Measurements from ENCODE around the gene C19orf67. TPM values are rescaled to one million over a fixed set of nuclear protein-coding genes. Genes with fewer than 3 reads are reported as not detected.
A peak's percentile ranks its signal among the peaks of the same experiment; 100 is the strongest.

Gene C19orf67
- total RNA-seq, 1 experiment from 2014 or later: 0.39 TPM

- H3K14ac ChIP-seq (ENCODE audit: insufficient read depth, low read length): peak within 1 kb of the TSS; percentile 42
- no peaks in the 10 kb centered on the region for H3K79me2 ChIP-seq (ENCODE audit: insufficient read depth, low read length)
- no peak within 1 kb of the TSS for H2BK20ac ChIP-seq (ENCODE audit: low read depth, low read length, poor library complexity, severe bottlenecking)
- no peaks in the 10 kb centered on the region; a peak in 1 of 7 replicates for H3K36me3 Mint-ChIP-seq (ENCODE audit: insufficient read depth in 1 of 3, low read depth in 3 of 3)
- no peaks in the 10 kb centered on the region for H4K20me1 ChIP-seq (ENCODE audit: control insufficient read depth, insufficient read depth, insufficient read length)
- H3K4me1 ChIP-seq (ENCODE audit: insufficient read depth, low read length): no peaks in the 10 kb centered on the region
- no peak within 1 kb of the TSS for H4K8ac ChIP-seq (replicated peaks; ENCODE audit: insufficient read length, low read depth, low read length)
- H3K23me2 ChIP-seq (ENCODE audit: insufficient read length, low read depth, low read length, poor library complexity, severe bottlenecking): peaks cover 13% of the 10 kb centered on the region
- no peaks in the 10 kb centered on the region for H3K27me3 ChIP-seq (ENCODE audit: insufficient read depth, low read length)
- peak within 1 kb of the TSS; percentile 32 for H3K9ac ChIP-seq (ENCODE audit: extremely low read depth, insufficient read length, low read length)
- H2BK120ac ChIP-seq (ENCODE audit: low read depth, low read length, poor library complexity, severe bottlenecking): no peak within 1 kb of the TSS
- WGBS (ENCODE audit: extremely low coverage, insufficient read length, low lambda C conversion rate): no CpG with 5 or more reads among the region's 63 CpGs
- no peaks in the 10 kb centered on the region for H3K9me3 ChIP-seq (ENCODE audit: control insufficient read depth, low read depth, low read length)
- no peak within 1 kb of the TSS for H3K27ac ChIP-seq (ENCODE audit: insufficient read length, low read depth, low read length)
- no peaks in the 10 kb centered on the region for H3K9me3 Mint-ChIP-seq
- H3K4me3 Mint-ChIP-seq: peak within 1 kb of the TSS; percentile 76 to 88
- no peaks in the 10 kb centered on the region for H3K79me1 ChIP-seq (ENCODE audit: insufficient read depth, low read depth, low read length, poor library complexity, severe bottlenecking)
- H2AK5ac ChIP-seq (ENCODE audit: insufficient read length, low read length): no peak within 1 kb of the TSS
- no peak within 1 kb of the TSS for H3K4ac ChIP-seq (ENCODE audit: low read depth, low read length)
- no peak within 1 kb of the TSS for H3K56ac ChIP-seq (ENCODE audit: insufficient read length, low read depth, low read length)
- H4K5ac ChIP-seq (ENCODE audit: insufficient read length, low read depth, low read length): no peak within 1 kb of the TSS
- H2BK5ac ChIP-seq (ENCODE audit: insufficient read length, low read length): no peak within 1 kb of the TSS
- no peak within 1 kb of the TSS for H3T11ph ChIP-seq (ENCODE audit: low read length)
- DNase-seq: peak; percentile 77
- TF ChIP-seq CTCF (conservative IDR thresholded peaks at IDR 0.05): peak; percentile 74
- peaks cover 24% of the 10 kb centered on the region for H3K27me3 Mint-ChIP-seq (ENCODE audit: low read depth)
- H3K18ac ChIP-seq (ENCODE audit: insufficient read length, low read depth, low read length): peak within 1 kb of the TSS; percentile 52
- H2AFZ ChIP-seq (ENCODE audit: low read length): no peak within 1 kb of the TSS
- no peak within 1 kb of the TSS for H4K91ac ChIP-seq (ENCODE audit: insufficient read length, low read depth, low read length)
- H2BK15ac ChIP-seq (ENCODE audit: low read depth, low read length): no peak within 1 kb of the TSS
- H3K27ac Mint-ChIP-seq: no peak within 1 kb of the TSS; a peak in 1 of 7 replicates
- peak within 1 kb of the TSS; percentile 67 for H3K4me2 ChIP-seq (ENCODE audit: insufficient read depth, insufficient read length, low read length)
- peaks cover 4 to 13% of the 10 kb centered on the region in 2 experiments; a peak in 3 of 4 replicates for H3K4me1 Mint-ChIP-seq
- H2BK12ac ChIP-seq (ENCODE audit: insufficient read length, low read depth, low read length): no peak within 1 kb of the TSS
- H3K23ac ChIP-seq (ENCODE audit: insufficient read length, low read depth, low read length): no peak within 1 kb of the TSS
These were observed 53.7 kb downstream of the C19orf67 start, which contains the start of gene IL27RA for GRCh38 chr19:14031719-14032480. Gene IL27RA, plus strand, starts transcription at chr19:14031762. Its CDS starts 111 bp downstream, at chr19:14031873.

Other genes starting within 250 kb of the C19orf67 start
- not detected in 2 replicates for gene NANOS3, start 208.6 kb downstream of the C19orf67 start, total RNA-seq (2021)
- gene BRME1, start 179.7 kb downstream of the C19orf67 start, total RNA-seq (2021): 4.7 and 6.7 TPM in 2 replicates
- 42.7 and 48.5 TPM in 2 replicates for gene CC2D1A, start 179.6 kb downstream of the C19orf67 start, total RNA-seq (2021)
- 0.68 TPM in 2 replicates for gene PODNL1, start 147.4 kb downstream of the C19orf67 start, total RNA-seq (2021)
- gene DCAF15, start 133.3 kb downstream of the C19orf67 start, total RNA-seq (2021): 82.2 and 82.5 TPM in 2 replicates
- 19.2 and 21.4 TPM in 2 replicates for gene RFX1, start 79.5 kb downstream of the C19orf67 start, total RNA-seq (2021)
- not detected in 2 replicates for gene RLN3, start 57.6 kb downstream of the C19orf67 start, total RNA-seq (2021)
- gene IL27RA, start 54.0 kb downstream of the C19orf67 start, total RNA-seq (2021): 13.6 and 14.6 TPM in 2 replicates
- gene PALM3, start 23.7 kb downstream of the C19orf67 start, total RNA-seq (2021): 11.5 and 13.5 TPM in 2 replicates
- 0.26 and 0.72 TPM in 2 replicates for gene MISP3, start 13.0 kb downstream of the C19orf67 start, total RNA-seq (2021)
- 104 and 108 TPM in 2 replicates for gene SAMD1, start 5.0 kb upstream of the C19orf67 start, total RNA-seq (2021)
- gene PRKACA, start 32.0 kb upstream of the C19orf67 start, total RNA-seq (2021): 51.8 and 56.0 TPM in 2 replicates
- gene ASF1B, start 50.8 kb upstream of the C19orf67 start, total RNA-seq (2021): 46.6 and 46.8 TPM in 2 replicates
- 116 and 117 TPM in 2 replicates for gene ADGRL1, start 120.4 kb upstream of the C19orf67 start, total RNA-seq (2021)

Measured in H9 (cell line).